Osteocyte (in vitro differentiated cells): ENCODE data around the gene BPI. TPM values are rescaled to one million over a fixed set of nuclear protein-coding genes. Genes with fewer than 3 reads are reported as not detected.

ENCODE experiments used
- DNase-seq: peaks from one replicate; pipeline ENCODE4 v3.0.0; 2021; ENCODE audit warnings: mixed read lengths; ENCODE audit not compliant: unreplicated experiment; ENCODE audit errors: extremely low spot score
- H3K27ac Mint-ChIP-seq: one replicate; pipeline ENCODE4 v1.8.0; 2021; ENCODE audit warnings: mild to moderate bottlenecking, mixed read lengths; ENCODE audit not compliant: unreplicated experiment
- H3K27me3 Mint-ChIP-seq: one replicate; pipeline ENCODE4 v1.8.0; 2021; ENCODE audit warnings: mixed read lengths; ENCODE audit not compliant: unreplicated experiment
- H3K36me3 Mint-ChIP-seq: one replicate; pipeline ENCODE4 v1.8.0; 2021; ENCODE audit warnings: mixed read lengths; ENCODE audit not compliant: unreplicated experiment
- H3K4me1 Mint-ChIP-seq: one replicate; pipeline ENCODE4 v1.8.0; 2021; ENCODE audit warnings: mixed read lengths; ENCODE audit not compliant: unreplicated experiment
- H3K4me3 Mint-ChIP-seq: one replicate; pipeline ENCODE4 v1.8.0; 2021; ENCODE audit warnings: mild to moderate bottlenecking, moderate library complexity, mixed read lengths; ENCODE audit not compliant: unreplicated experiment
- H3K9me3 Mint-ChIP-seq: one replicate; pipeline ENCODE4 v1.8.0; 2021; ENCODE audit warnings: mixed read lengths; ENCODE audit not compliant: unreplicated experiment
- CTCF ChIP-seq: fragments of 200-600 bp; sonication (generic); IDR thresholded peaks from 2 replicates; pipeline ENCODE4 v1.5.0; 2021; ENCODE audit warnings: antibody characterized with exemption, mild to moderate bottlenecking, moderate library complexity
- total RNA-seq: library from RNA; stranded (reverse); gene quantifications from 2 replicates; pipeline ENCODE4 v1.2.1, GENCODE V29; 2021

The BPI gene
- total RNA-seq, 1 donor from 2014 or later, result 8.5 TPM

- no peaks in the 10 kb centered on the region for H3K9me3 Mint-ChIP-seq
- no peak for DNase-seq
- no peak overlapping the region for H3K27ac Mint-ChIP-seq
- H3K36me3 Mint-ChIP-seq, result no peaks in the 10 kb centered on the region
- no peak for TF ChIP-seq CTCF
- H3K4me1 Mint-ChIP-seq, result no peaks in the 10 kb centered on the region
- peaks cover 9% of the 10 kb centered on the region for H3K27me3 Mint-ChIP-seq
- no peak overlapping the region for H3K4me3 Mint-ChIP-seq
Measured at GRCh38 chr20:38354227-38354626, 50.3 kb downstream of the BPI start.

- Mint-ChIP-seq H3K9me3 (no peaks in the 10 kb centered on the region), H3K4me1 (no peaks in the 10 kb centered on the region), H3K36me3 (no peaks in the 10 kb centered on the region), H3K27me3 (no peaks in the 10 kb centered on the region), H3K4me3 (no peak overlapping the region), H3K27ac (no peak overlapping the region)
- TF ChIP-seq CTCF, result no peak
- no peak for DNase-seq
Measured at GRCh38 chr20:38355161-38356012, 51.4 kb downstream of the BPI start.

DNA sequence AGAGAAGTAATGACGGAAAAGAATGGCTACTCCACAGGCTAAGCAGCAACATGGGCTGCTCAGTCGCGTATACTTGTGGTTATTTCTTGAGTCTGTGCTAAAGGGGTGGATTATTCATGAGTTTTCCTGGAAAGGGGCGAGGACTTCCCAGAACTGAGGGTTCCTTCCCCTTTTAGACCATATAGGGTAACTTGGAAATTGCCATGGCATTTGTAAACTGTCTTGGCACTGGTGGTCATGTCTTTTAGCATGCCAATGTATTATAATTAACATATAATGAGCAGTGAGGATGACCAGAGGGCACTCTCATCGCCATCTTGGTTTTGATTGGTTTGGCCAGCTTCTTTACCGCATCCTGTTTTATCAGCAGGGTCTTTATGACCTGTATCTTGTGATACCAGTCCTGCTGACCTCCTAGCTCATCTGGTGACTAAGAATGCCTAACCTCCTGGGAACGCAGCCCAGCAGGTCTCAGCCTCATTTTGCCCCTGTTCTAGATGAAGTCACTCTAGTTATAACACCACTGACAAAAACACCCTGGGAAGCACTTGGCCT lies 53.8 kb downstream of the BPI start:
- DNase-seq, result no peak
- H3K27ac Mint-ChIP-seq, result no peak overlapping the region
- no peaks in the 10 kb centered on the region for H3K36me3 Mint-ChIP-seq
- TF ChIP-seq CTCF, result no peak
- no peaks in the 10 kb centered on the region for H3K4me1 Mint-ChIP-seq
- H3K27me3 Mint-ChIP-seq, result no peaks in the 10 kb centered on the region
- no peaks in the 10 kb centered on the region for H3K9me3 Mint-ChIP-seq
- no peak overlapping the region for H3K4me3 Mint-ChIP-seq

DNA sequence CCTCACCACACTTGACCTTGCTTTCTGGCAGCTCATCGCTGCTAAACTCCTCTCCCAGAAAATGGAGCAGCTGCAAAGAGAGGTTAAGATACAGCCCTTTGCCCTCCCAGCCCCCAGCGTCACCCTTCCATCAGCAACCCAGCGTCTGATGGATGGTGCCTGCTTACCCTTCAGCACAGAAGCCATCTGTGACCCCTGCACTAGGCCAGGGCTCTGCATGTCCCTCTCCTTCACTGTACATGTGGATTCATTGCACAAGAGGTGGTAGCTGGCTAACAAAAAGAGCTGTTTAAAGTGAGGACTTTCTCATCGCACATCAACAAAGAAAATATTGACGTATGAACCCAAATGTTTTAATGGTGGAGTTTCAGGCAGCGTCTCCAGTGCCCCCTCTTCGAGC lies 54.6 kb downstream of the BPI start:
- no peak overlapping the region for H3K27ac Mint-ChIP-seq
- no peaks in the 10 kb centered on the region for H3K27me3 Mint-ChIP-seq
- no peaks in the 10 kb centered on the region for H3K36me3 Mint-ChIP-seq
- no peaks in the 10 kb centered on the region for H3K4me1 Mint-ChIP-seq
- H3K9me3 Mint-ChIP-seq, result no peaks in the 10 kb centered on the region
- TF ChIP-seq CTCF, result no peak
- H3K4me3 Mint-ChIP-seq, result no peak overlapping the region
- DNase-seq, result no peak

- Mint-ChIP-seq H3K36me3 (no peaks in the 10 kb centered on the region), H3K27ac (no peak overlapping the region), H3K4me3 (no peak overlapping the region), H3K9me3 (no peaks in the 10 kb centered on the region), H3K27me3 (peaks cover 12% of the 10 kb centered on the region), H3K4me1 (no peaks in the 10 kb centered on the region)
- no peak for TF ChIP-seq CTCF
- DNase-seq, result no peak
Measured at GRCh38 chr20:38363004-38363747, 59.2 kb downstream of the BPI start.
